EH (cell line): ENCODE results near the gene PCDHA7.
"Not testable (repeated sequence)": the region's sequence is repeated elsewhere in the genome, so short reads cannot be mapped to it uniquely, and the experiment has no call there.

ENCODE experiments used
- DNase-seq: peaks from one replicate; pipeline ENCODE4 v3.0.0-alpha.2; 2015; ENCODE audit warnings: low read depth

PCDHA7 gene

DNA sequence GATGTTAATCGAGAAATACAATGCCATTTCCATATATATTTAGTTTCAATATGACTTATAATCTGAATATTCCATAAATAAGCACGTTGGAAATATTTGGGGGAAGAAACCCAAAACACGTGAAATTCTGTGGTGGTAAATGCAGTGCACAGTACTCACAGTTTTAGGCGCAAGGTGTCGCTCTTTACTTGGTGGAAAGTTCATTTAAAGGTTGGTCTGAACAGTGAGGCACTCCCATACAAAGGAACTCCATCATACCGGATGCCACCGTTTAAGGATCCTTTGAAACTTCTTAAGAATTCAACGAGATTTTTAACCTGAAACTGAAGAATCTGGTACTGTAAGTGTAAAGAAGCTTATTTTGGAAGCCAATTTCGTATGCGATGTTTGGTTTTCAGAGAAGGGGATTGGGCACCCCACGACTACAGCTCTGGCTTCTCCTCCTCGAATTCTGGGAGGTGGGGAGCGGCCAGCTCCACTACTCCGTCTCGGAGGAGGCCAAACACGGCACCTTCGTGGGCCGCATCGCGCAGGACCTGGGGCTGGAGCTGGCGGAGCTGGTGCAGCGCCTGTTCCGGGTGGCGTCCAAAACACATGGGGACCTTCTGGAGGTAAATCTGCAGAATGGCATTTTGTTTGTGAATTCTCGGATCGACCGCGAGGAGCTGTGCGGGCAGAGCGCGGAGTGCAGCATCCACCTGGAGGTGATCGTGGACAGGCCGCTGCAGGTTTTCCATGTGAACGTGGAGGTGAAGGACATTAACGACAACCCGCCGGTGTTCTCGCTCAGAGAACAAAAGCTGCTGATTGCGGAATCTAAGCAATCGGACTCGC is 34.9 kb downstream of the PCDHA7 start, which contains the start of gene PCDHA11:
TSS of gene PCDHA11 (plus strand) at position 237 of the 834 bp plus-strand sequence. CDS start at position 384, 147 bp downstream.
- no peak for DNase-seq

DNA sequence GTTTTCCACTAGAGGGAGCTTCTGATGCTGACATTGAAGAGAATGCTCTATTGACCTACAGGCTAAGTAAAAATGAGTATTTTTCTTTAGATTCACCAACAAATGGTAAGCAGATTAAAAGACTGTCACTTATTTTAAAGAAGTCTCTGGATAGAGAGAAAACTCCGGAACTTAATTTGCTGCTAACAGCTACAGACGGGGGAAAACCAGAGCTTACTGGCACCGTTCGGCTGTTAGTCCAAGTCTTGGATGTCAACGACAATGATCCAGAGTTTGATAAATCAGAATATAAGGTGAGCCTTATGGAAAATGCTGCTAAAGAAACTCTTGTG is 35.5 kb downstream of the PCDHA7 start:
- DNase-seq = no peak

DNA sequence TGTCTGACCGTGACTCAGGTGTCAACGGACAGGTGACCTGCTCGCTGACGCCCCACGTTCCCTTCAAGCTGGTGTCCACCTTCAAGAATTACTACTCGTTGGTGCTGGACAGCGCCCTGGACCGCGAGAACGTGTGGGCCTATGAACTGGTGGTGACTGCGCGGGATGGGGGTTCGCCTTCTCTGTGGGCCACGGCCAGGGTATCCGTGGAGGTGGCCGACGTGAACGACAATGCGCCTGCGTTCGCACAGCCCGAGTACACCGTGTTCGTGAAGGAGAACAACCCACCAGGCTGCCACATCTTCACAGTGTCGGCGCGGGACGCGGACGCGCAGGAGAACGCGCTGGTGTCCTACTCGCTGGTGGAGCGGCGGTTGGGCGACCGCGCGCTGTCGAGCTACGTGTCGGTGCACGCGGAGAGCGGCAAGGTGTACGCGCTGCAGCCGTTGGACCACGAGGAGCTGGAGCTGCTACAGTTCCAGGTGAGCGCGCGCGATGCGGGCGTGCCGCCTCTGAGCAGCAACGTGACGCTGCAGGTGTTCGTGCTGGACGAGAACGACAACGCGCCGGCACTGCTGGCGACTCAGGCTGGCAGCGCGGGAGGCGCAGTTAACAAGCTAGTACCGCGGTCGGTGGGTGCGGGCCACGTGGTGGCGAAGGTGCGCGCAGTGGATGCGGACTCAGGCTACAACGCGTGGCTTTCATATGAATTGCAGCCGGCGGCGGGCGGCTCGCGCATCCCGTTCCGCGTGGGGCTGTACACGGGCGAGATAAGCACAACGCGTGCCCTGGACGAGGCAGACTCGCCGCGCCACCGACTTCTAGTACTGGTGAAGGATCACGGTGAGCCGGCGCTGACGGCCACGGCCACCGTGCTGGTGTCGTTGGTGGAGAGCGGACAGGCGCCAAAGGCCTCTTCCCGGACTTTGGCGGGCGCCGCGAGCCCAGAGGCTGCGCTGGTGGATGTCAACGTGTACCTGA is 36.4 kb downstream of the PCDHA7 start:
- DNase-seq = no peak

DNA sequence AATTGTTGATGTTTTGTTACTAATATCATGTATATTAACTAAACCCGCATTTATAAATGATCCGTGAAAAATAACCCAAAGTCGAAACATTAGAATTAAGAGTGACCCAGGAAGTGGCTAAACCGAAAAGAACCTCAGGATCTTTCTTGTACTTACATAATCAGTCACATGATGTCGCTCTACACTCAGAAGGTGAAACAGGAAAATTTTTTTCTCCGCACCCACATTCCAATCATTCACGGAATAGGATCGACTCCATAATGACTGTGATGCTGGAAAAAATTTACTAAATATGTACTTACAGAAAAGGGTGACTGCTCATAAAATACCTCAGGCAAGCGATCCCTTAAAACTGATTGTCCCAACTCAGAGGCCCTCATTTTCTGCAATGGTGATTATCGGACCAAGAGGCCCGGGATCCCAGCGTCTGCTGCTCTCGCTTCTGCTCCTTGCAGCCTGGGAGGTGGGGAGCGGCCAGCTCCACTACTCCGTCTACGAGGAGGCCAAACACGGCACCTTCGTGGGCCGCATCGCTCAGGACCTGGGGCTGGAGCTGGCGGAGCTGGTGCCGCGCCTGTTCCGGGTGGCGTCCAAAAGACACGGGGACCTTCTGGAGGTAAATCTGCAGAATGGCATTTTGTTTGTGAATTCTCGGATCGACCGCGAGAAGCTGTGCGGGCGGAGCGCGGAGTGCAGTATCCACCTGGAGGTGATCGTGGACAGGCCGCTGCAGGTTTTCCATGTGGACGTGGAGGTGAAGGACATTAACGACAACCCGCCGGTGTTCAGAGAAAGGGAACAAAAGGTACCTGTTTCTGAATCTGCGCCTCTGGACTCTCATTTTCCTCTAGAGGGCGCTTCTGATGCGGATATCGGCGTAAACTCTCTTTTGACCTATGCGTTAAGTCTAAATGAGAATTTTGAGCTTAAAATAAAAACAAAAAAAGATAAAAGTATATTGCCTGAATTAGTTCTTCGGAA is 41.3 kb downstream of the PCDHA7 start, which contains the start of gene PCDHA12:
TSS of gene PCDHA12 (plus strand) at position 224 of the 981 bp plus-strand sequence. CDS start at position 389, 165 bp downstream.
- no peak for DNase-seq

- DNase-seq = not testable (repeated sequence)
Measured at GRCh38 chr5:140876541-140877261, 42.6 kb downstream of the PCDHA7 start.

- DNase-seq = no peak
Measured at GRCh38 chr5:140877262-140877581, 43.2 kb downstream of the PCDHA7 start.

GRCh38 chr5:140881889-140882590 is 48.0 kb downstream of the PCDHA7 start, which contains the start of gene PCDHA13:
PCDHA13 (plus strand) TSS chr5:140882124; CDS start chr5:140882269, 145 bp downstream.
- no peak for DNase-seq

GRCh38 chr5:140882591-140882899 is 48.5 kb downstream of the PCDHA7 start:
- DNase-seq = no peak

DNA sequence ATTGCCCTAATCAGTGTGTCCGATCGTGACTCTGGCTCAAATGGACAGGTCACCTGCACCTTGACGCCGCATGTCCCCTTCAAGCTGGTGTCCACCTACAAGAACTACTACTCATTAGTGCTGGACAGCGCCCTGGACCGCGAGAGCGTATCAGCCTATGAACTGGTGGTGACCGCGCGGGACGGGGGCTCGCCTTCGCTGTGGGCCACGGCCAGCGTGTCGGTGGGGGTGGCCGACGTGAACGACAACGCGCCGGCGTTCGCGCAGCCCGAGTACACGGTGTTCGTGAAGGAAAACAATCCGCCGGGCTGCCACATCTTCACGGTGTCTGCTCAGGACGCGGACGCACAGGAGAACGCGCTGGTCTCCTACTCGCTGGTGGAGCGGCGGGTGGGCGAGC is 49.3 kb downstream of the PCDHA7 start:
- DNase-seq = no peak

- no peak for DNase-seq
Measured at GRCh38 chr5:140883927-140884697, 50.0 kb downstream of the PCDHA7 start.
